ENCODE measurements around the gene PLA2G12B.
"Not testable (repeated sequence)": the region's sequence is repeated elsewhere in the genome, so short reads cannot be mapped to it uniquely, and the experiment has no call there.

Gene PLA2G12B

DNA sequence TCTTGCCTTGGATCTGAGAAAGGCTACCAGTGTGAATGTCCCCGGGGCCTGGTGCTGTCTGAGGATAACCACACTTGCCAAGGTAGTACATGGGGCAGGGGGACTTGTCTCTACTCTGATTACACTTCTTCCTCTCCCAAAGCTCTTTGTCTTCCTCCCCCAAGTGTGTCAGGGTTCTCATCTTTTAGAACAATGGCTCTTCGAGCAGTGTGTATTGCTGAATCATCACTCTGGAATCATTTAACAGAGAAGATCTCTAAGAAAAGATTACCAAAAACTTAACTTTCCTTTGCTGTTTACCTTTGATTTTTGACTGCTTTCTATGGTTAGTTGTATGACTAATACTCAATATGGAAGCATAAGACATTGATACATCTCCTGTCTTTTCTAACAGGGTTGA lies 42.8 kb downstream of the PLA2G12B start:
- no peak overlapping the region for H3K4ac ChIP-seq (ENCODE audit: low read depth, low read length)
- H3K56ac ChIP-seq (ENCODE audit: low read length), result no peak overlapping the region
- H3K4me3 ChIP-seq (ENCODE audit: low read length), result no peak overlapping the region
- H3K9ac ChIP-seq (ENCODE audit: low read length), result no peak overlapping the region
- H2BK15ac ChIP-seq (replicated peaks; ENCODE audit: low read depth), result no peak overlapping the region
- DNase-seq, result no peak
- no peaks in the 10 kb centered on the region for H3K4me1 ChIP-seq (ENCODE audit: control insufficient read depth, low read depth, low read length)
- no peak overlapping the region for H3K23ac ChIP-seq (ENCODE audit: low read length)
- no peak overlapping the region for H3K4me2 ChIP-seq (ENCODE audit: low read length)
- H3K18ac ChIP-seq (ENCODE audit: low read length), result no peak overlapping the region
- no peak overlapping the region for H4K5ac ChIP-seq (ENCODE audit: low read length)
- H3K36me3 ChIP-seq (ENCODE audit: control insufficient read depth, insufficient read depth, low read length), result no peaks in the 10 kb centered on the region
- H3K27ac ChIP-seq (ENCODE audit: low read depth, low read length), result no peak overlapping the region
- H2BK5ac ChIP-seq (ENCODE audit: low read length), result no peak overlapping the region
- WGBS (ENCODE audit: extremely low coverage, insufficient coverage, low lambda C conversion rate), result no CpG with 5 or more reads among the region's 2 CpGs
- no peak overlapping the region for H2AK5ac ChIP-seq (ENCODE audit: low read length)
- no peaks in the 10 kb centered on the region for H3K27me3 ChIP-seq (ENCODE audit: insufficient read depth, low read length, poor library complexity)
- H4K8ac ChIP-seq (ENCODE audit: low read depth, low read length), result no peak overlapping the region
- no peaks in the 10 kb centered on the region for H3K79me1 ChIP-seq (ENCODE audit: low read length)
- H3K79me2 ChIP-seq (ENCODE audit: control insufficient read depth, insufficient read depth, low read length), result no peaks in the 10 kb centered on the region
- no peak overlapping the region for H2BK120ac ChIP-seq (ENCODE audit: low read depth, low read length)

DNA sequence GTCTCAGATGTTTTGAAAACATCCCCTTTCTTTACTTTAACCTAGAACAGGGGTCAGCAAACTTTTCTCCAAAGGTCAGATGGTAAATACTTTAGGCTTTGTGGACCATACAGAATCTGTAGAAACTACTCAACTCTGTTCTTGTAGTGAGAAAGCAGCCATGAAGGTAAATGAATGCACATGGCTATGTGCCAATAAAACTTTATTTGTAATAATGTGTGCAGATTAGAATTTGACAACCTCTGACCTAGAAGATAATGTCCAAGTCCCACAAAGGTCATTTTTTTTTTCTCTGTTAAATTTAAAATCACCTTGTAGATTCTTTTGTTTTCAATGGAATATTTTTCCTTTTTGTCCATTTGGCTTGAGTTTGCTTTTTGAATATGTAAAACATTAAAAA lies 43.9 kb downstream of the PLA2G12B start:
- Histone ChIP-seq H3K79me1 (ENCODE audit: low read length) (no peaks in the 10 kb centered on the region), H3K4me2 (ENCODE audit: low read length) (no peak overlapping the region), H3K18ac (ENCODE audit: low read length) (no peak overlapping the region), H3K27me3 (ENCODE audit: insufficient read depth, low read length, poor library complexity) (no peaks in the 10 kb centered on the region), H3K9ac (ENCODE audit: low read length) (no peak overlapping the region), H2BK15ac (replicated peaks; ENCODE audit: low read depth) (no peak overlapping the region), H3K56ac (ENCODE audit: low read length) (no peak overlapping the region), H3K4ac (ENCODE audit: low read depth, low read length) (no peak overlapping the region), H3K27ac (ENCODE audit: low read depth, low read length) (no peak overlapping the region), H3K4me1 (ENCODE audit: control insufficient read depth, low read depth, low read length) (no peaks in the 10 kb centered on the region), H3K79me2 (ENCODE audit: control insufficient read depth, insufficient read depth, low read length) (no peaks in the 10 kb centered on the region), H2BK5ac (ENCODE audit: low read length) (no peak overlapping the region), H4K8ac (ENCODE audit: low read depth, low read length) (no peak overlapping the region), H2BK120ac (ENCODE audit: low read depth, low read length) (no peak overlapping the region), H2AK5ac (ENCODE audit: low read length) (no peak overlapping the region), H3K36me3 (ENCODE audit: control insufficient read depth, insufficient read depth, low read length) (no peaks in the 10 kb centered on the region), H3K4me3 (ENCODE audit: low read length) (no peak overlapping the region), H3K23ac (ENCODE audit: low read length) (no peak overlapping the region), H4K5ac (ENCODE audit: low read length) (no peak overlapping the region)
- DNase-seq, result no peak

DNA sequence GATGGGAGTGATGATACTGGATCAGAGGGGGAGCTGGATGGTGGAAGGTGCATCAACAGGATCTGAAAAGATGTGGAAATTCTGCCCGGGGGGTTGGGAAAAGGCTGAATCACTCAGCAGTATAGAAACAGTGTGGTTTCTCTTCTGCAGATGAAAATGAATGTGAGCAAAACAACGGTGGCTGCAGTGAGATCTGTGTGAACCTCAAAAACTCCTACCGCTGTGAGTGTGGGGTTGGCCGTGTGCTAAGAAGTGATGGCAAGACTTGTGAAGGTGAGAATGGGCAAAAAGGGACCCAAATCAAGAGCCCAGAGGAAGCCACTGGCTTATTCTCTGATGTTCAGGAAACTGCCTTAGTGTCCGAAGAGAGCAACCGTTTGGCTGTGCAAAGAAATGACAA lies 48.2 kb downstream of the PLA2G12B start:
- Histone ChIP-seq H3K4me2 (ENCODE audit: low read length) (no peak overlapping the region), H2BK120ac (ENCODE audit: low read depth, low read length) (no peak overlapping the region), H3K4me3 (ENCODE audit: low read length) (no peak overlapping the region), H3K27ac (ENCODE audit: low read depth, low read length) (no peak overlapping the region), H3K4ac (ENCODE audit: low read depth, low read length) (no peak overlapping the region), H3K23ac (ENCODE audit: low read length) (no peak overlapping the region), H3K79me2 (ENCODE audit: control insufficient read depth, insufficient read depth, low read length) (no peaks in the 10 kb centered on the region), H3K9ac (ENCODE audit: low read length) (no peak overlapping the region), H2BK15ac (replicated peaks; ENCODE audit: low read depth) (no peak overlapping the region), H3K56ac (ENCODE audit: low read length) (no peak overlapping the region), H2AK5ac (ENCODE audit: low read length) (no peak overlapping the region), H2BK5ac (ENCODE audit: low read length) (no peak overlapping the region), H3K27me3 (ENCODE audit: insufficient read depth, low read length, poor library complexity) (no peaks in the 10 kb centered on the region), H3K4me1 (ENCODE audit: control insufficient read depth, low read depth, low read length) (no peaks in the 10 kb centered on the region), H4K8ac (ENCODE audit: low read depth, low read length) (no peak overlapping the region), H4K5ac (ENCODE audit: low read length) (no peak overlapping the region), H3K79me1 (ENCODE audit: low read length) (no peaks in the 10 kb centered on the region), H3K36me3 (ENCODE audit: control insufficient read depth, insufficient read depth, low read length) (no peaks in the 10 kb centered on the region), H3K18ac (ENCODE audit: low read length) (no peak overlapping the region)
- WGBS (ENCODE audit: extremely low coverage, insufficient coverage, low lambda C conversion rate), result no CpG with 5 or more reads among the region's 6 CpGs
- no peak for DNase-seq

GRCh38 chr10:72904806-72905205 lies 49.8 kb downstream of the PLA2G12B start:
- no peaks in the 10 kb centered on the region for H3K27me3 ChIP-seq (ENCODE audit: insufficient read depth, low read length, poor library complexity)
- no peak overlapping the region for H2AK5ac ChIP-seq (ENCODE audit: low read length)
- no peak overlapping the region for H3K4me3 ChIP-seq (ENCODE audit: low read length)
- no peak overlapping the region for H3K4ac ChIP-seq (ENCODE audit: low read depth, low read length)
- H3K4me2 ChIP-seq (ENCODE audit: low read length), result no peak overlapping the region
- no peaks in the 10 kb centered on the region for H3K36me3 ChIP-seq (ENCODE audit: control insufficient read depth, insufficient read depth, low read length)
- no peak overlapping the region for H3K18ac ChIP-seq (ENCODE audit: low read length)
- H4K8ac ChIP-seq (ENCODE audit: low read depth, low read length), result no peak overlapping the region
- H3K9ac ChIP-seq (ENCODE audit: low read length), result no peak overlapping the region
- H3K79me2 ChIP-seq (ENCODE audit: control insufficient read depth, insufficient read depth, low read length), result no peaks in the 10 kb centered on the region
- H3K27ac ChIP-seq (ENCODE audit: low read depth, low read length), result no peak overlapping the region
- no peak overlapping the region for H3K56ac ChIP-seq (ENCODE audit: low read length)
- no peaks in the 10 kb centered on the region for H3K4me1 ChIP-seq (ENCODE audit: control insufficient read depth, low read depth, low read length)
- H4K5ac ChIP-seq (ENCODE audit: low read length), result no peak overlapping the region
- no peak overlapping the region for H2BK15ac ChIP-seq (replicated peaks; ENCODE audit: low read depth)
- H2BK120ac ChIP-seq (ENCODE audit: low read depth, low read length), result no peak overlapping the region
- no peak for DNase-seq
- no peaks in the 10 kb centered on the region for H3K79me1 ChIP-seq (ENCODE audit: low read length)
- H3K23ac ChIP-seq (ENCODE audit: low read length), result no peak overlapping the region
- WGBS (ENCODE audit: extremely low coverage, insufficient coverage, low lambda C conversion rate), result no CpG with 5 or more reads among the region's 3 CpGs
- no peak overlapping the region for H2BK5ac ChIP-seq (ENCODE audit: low read length)

DNA sequence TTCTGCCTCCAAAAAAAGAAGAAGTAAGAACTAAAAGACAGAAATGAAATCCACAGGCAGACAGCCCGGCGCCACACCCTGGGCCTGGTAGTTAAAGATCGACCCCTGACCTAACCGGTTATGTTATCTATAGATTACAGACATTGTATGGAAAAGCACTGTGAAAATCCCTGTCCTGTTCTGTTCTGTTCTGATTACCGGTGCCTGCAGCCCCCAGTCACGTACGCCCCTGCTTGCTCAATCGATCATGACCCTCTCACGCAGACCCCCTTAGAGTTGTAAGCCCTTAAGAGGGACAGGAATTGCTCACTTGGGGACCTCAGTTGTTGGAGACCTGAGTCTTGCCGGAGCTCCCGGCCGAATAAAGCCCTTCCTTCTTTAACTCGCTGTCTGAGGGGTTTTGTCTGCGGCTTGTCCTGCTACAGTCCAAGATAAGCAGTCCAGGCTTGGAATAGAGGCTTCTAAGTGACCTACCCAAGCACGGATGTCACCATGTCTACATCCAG lies 50.6 kb downstream of the PLA2G12B start:
- H3K56ac ChIP-seq (ENCODE audit: low read length); H3K27ac ChIP-seq (ENCODE audit: low read depth, low read length); H3K9ac ChIP-seq (ENCODE audit: low read length); H2BK15ac ChIP-seq (replicated peaks; ENCODE audit: low read depth); H2BK120ac ChIP-seq (ENCODE audit: low read depth, low read length); H3K79me1 ChIP-seq (ENCODE audit: low read length); H3K4ac ChIP-seq (ENCODE audit: low read depth, low read length); H4K8ac ChIP-seq (ENCODE audit: low read depth, low read length); H3K79me2 ChIP-seq (ENCODE audit: control insufficient read depth, insufficient read depth, low read length); H4K5ac ChIP-seq (ENCODE audit: low read length); DNase-seq; H3K4me3 ChIP-seq (ENCODE audit: low read length); H2AK5ac ChIP-seq (ENCODE audit: low read length); H3K4me1 ChIP-seq (ENCODE audit: control insufficient read depth, low read depth, low read length); H2BK5ac ChIP-seq (ENCODE audit: low read length); H3K27me3 ChIP-seq (ENCODE audit: insufficient read depth, low read length, poor library complexity); H3K36me3 ChIP-seq (ENCODE audit: control insufficient read depth, insufficient read depth, low read length); H3K18ac ChIP-seq (ENCODE audit: low read length); H3K4me2 ChIP-seq (ENCODE audit: low read length); H3K23ac ChIP-seq (ENCODE audit: low read length): not testable (repeated sequence)
- WGBS (ENCODE audit: extremely low coverage, insufficient coverage, low lambda C conversion rate), result no CpG with 5 or more reads among the region's 15 CpGs

DNA sequence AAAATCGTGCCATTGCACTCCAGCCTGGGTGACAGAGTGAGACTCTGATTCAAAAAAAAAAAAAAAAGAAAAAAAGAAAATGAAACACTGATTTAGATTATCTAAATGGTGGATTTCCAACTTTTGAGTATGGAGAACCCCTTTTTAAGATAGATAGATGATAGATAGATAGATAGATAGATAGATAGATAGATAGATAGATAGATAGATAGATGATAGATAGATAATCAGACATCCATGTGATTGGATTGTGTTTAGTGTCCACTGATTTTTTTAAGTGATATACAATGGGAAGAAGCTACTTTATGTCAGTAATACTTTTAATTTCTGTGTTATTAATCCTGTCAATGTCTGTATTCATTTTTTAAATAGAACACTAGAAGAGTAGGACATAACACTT lies 55.1 kb downstream of the PLA2G12B start:
- H2BK120ac ChIP-seq (ENCODE audit: low read depth, low read length), result no peak overlapping the region
- no peak overlapping the region for H3K4me2 ChIP-seq (ENCODE audit: low read length)
- H3K79me1 ChIP-seq (ENCODE audit: low read length), result no peaks in the 10 kb centered on the region
- no peak overlapping the region for H3K23ac ChIP-seq (ENCODE audit: low read length)
- H2AK5ac ChIP-seq (ENCODE audit: low read length), result no peak overlapping the region
- H3K9ac ChIP-seq (ENCODE audit: low read length), result no peak overlapping the region
- no peak overlapping the region for H3K27ac ChIP-seq (ENCODE audit: low read depth, low read length)
- H3K4me3 ChIP-seq (ENCODE audit: low read length), result no peak overlapping the region
- H3K18ac ChIP-seq (ENCODE audit: low read length), result no peak overlapping the region
- no peak overlapping the region for H4K8ac ChIP-seq (ENCODE audit: low read depth, low read length)
- no CpG with 5 or more reads among the region's 1 CpG for WGBS (ENCODE audit: extremely low coverage, insufficient coverage, low lambda C conversion rate)
- no peak overlapping the region for H3K56ac ChIP-seq (ENCODE audit: low read length)
- H4K5ac ChIP-seq (ENCODE audit: low read length), result no peak overlapping the region
- no peaks in the 10 kb centered on the region for H3K79me2 ChIP-seq (ENCODE audit: control insufficient read depth, insufficient read depth, low read length)
- no peak overlapping the region for H2BK5ac ChIP-seq (ENCODE audit: low read length)
- DNase-seq, result no peak
- no peaks in the 10 kb centered on the region for H3K4me1 ChIP-seq (ENCODE audit: control insufficient read depth, low read depth, low read length)
- H2BK15ac ChIP-seq (replicated peaks; ENCODE audit: low read depth), result no peak overlapping the region
- H3K27me3 ChIP-seq (ENCODE audit: insufficient read depth, low read length, poor library complexity), result no peaks in the 10 kb centered on the region
- H3K4ac ChIP-seq (ENCODE audit: low read depth, low read length), result no peak overlapping the region
- no peaks in the 10 kb centered on the region for H3K36me3 ChIP-seq (ENCODE audit: control insufficient read depth, insufficient read depth, low read length)

Data from mesendoderm (in vitro differentiated cells).